MM.1S (cell line): ENCODE results near the gene GRPEL2.

ENCODE experiments used
- DNase-seq: peaks from one replicate; pipeline ENCODE4 v3.0.0-alpha.2; 2015
- H2AFZ ChIP-seq: fragments of 300-600 bp; sonication (generic); 2 replicates; pipeline ENCODE4 v1.6.0; 2016; ENCODE audit warnings: antibody characterized with exemption, low read length
- H3F3A ChIP-seq: fragments of 300-600 bp; sonication (generic); 2 replicates; pipeline ENCODE4 v1.6.1; 2016; ENCODE audit warnings: mild to moderate bottlenecking, antibody characterized with exemption, low read length, moderate library complexity, mixed read lengths; ENCODE audit not compliant: insufficient read depth
- H3K27ac ChIP-seq: fragments of 300-600 bp; sonication (generic); 2 replicates; pipeline ENCODE4 v1.5.1; 2016; ENCODE audit warnings: mild to moderate bottlenecking, low read length
- H3K27me3 ChIP-seq: fragments of 300-600 bp; sonication (generic); replicated peaks from 2 replicates; pipeline ENCODE4 v1.6.0; 2016; ENCODE audit warnings: low read length; ENCODE audit not compliant: insufficient read depth
- H3K36me3 ChIP-seq: fragments of 300-600 bp; sonication (generic); replicated peaks from 2 replicates; pipeline ENCODE4 v1.6.1; 2016; ENCODE audit warnings: mild to moderate bottlenecking, low read length, mixed read lengths; ENCODE audit not compliant: insufficient read depth
- H3K4me1 ChIP-seq: fragments of 300-600 bp; sonication (generic); 2 replicates; pipeline ENCODE4 v1.6.1; 2016; ENCODE audit warnings: low read length, mixed read lengths
- H3K4me2 ChIP-seq: fragments of 300-600 bp; sonication (generic); 2 replicates; pipeline ENCODE4 v1.6.0; 2016; ENCODE audit warnings: low read depth, low read length
- H3K4me3 ChIP-seq: fragments of 300-600 bp; sonication (generic); 2 replicates; pipeline ENCODE4 v1.5.1; 2016; ENCODE audit warnings: low read length, mixed read lengths
- H3K79me2 ChIP-seq: fragments of 300-600 bp; sonication (generic); 2 replicates; pipeline ENCODE4 v1.6.1; 2016; ENCODE audit warnings: mixed run types, low read length, mixed read lengths
- H3K9ac ChIP-seq: fragments of 300-600 bp; sonication (generic); 2 replicates; pipeline ENCODE4 v1.6.1; 2016; ENCODE audit warnings: low read length, mixed read lengths
- H3K9me2 ChIP-seq: fragments of 300-600 bp; sonication (generic); replicated peaks from 2 replicates; pipeline ENCODE4 v1.6.1; 2016; ENCODE audit warnings: mild to moderate bottlenecking, low read length, mixed read lengths; ENCODE audit not compliant: insufficient read depth
- H3K9me3 ChIP-seq: fragments of 300-600 bp; sonication (generic); replicated peaks from 2 replicates; pipeline ENCODE4 v1.6.1; 2016; ENCODE audit warnings: mild to moderate bottlenecking, low read length, mixed read lengths; ENCODE audit not compliant: insufficient read depth
- H4K20me1 ChIP-seq: fragments of 300-600 bp; sonication (generic); 2 replicates; pipeline ENCODE4 v1.6.1; 2016; ENCODE audit warnings: mild to moderate bottlenecking, low read length, moderate library complexity, mixed read lengths; ENCODE audit not compliant: insufficient read depth
- EZH2 ChIP-seq: fragments of 300-600 bp; sonication (generic); optimal IDR thresholded peaks from 2 replicates; pipeline ENCODE3; 2017; ENCODE audit warnings: low read depth, mild to moderate bottlenecking, antibody characterized with exemption, low read length, mixed read lengths
- EZH2phosphoT487 ChIP-seq: fragments of 300-600 bp; sonication (generic); IDR thresholded peaks from 2 replicates; pipeline ENCODE4 v1.6.1; 2018; ENCODE audit warnings: antibody characterized with exemption, low read length
- TF ChIP-seq, protein P1 (sequence below): fragments of 300-600 bp; sonication (generic); IDR thresholded peaks from 2 replicates; pipeline ENCODE4 v1.5.1; 2016; ENCODE audit warnings: antibody characterized with exemption, low read length, mixed read lengths

Gene GRPEL2

GRCh38 chr5:149314571-149315111, 30.7 kb upstream of the GRPEL2 start:
- TF ChIP-seq, protein P1, sequence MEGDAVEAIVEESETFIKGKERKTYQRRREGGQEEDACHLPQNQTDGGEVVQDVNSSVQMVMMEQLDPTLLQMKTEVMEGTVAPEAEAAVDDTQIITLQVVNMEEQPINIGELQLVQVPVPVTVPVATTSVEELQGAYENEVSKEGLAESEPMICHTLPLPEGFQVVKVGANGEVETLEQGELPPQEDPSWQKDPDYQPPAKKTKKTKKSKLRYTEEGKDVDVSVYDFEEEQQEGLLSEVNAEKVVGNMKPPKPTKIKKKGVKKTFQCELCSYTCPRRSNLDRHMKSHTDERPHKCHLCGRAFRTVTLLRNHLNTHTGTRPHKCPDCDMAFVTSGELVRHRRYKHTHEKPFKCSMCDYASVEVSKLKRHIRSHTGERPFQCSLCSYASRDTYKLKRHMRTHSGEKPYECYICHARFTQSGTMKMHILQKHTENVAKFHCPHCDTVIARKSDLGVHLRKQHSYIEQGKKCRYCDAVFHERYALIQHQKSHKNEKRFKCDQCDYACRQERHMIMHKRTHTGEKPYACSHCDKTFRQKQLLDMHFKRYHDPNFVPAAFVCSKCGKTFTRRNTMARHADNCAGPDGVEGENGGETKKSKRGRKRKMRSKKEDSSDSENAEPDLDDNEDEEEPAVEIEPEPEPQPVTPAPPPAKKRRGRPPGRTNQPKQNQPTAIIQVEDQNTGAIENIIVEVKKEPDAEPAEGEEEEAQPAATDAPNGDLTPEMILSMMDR: no peak
- TF ChIP-seq EZH2 (no peak), EZH2phosphoT487 (no peak)
- H3K36me3 ChIP-seq: no peaks in the 10 kb centered on the region
- H3K27ac ChIP-seq: no peak overlapping the region
- H3K9me2 ChIP-seq: no peaks in the 10 kb centered on the region
- H2AFZ ChIP-seq: no peak overlapping the region
- H3K4me1 ChIP-seq: peaks cover 10% of the 10 kb centered on the region; the same call in 1 of the 2 replicates
- H3K9ac ChIP-seq: no peak overlapping the region
- H3K9me3 ChIP-seq: no peaks in the 10 kb centered on the region
- no peaks in the 10 kb centered on the region for H3K27me3 ChIP-seq
- no peaks in the 10 kb centered on the region for H4K20me1 ChIP-seq
- no peaks in the 10 kb centered on the region for H3F3A ChIP-seq
- H3K79me2 ChIP-seq: no peaks in the 10 kb centered on the region
- no peak overlapping the region for H3K4me2 ChIP-seq
- no peak for DNase-seq
- H3K4me3 ChIP-seq: no peak overlapping the region

- Histone ChIP-seq H3K9me2 (no peaks in the 10 kb centered on the region), H3F3A (no peaks in the 10 kb centered on the region), H3K9ac (no peak overlapping the region), H4K20me1 (no peaks in the 10 kb centered on the region), H3K36me3 (no peaks in the 10 kb centered on the region), H3K9me3 (no peaks in the 10 kb centered on the region), H3K4me3 (no peak overlapping the region), H3K27ac (no peak overlapping the region), H3K4me2 (no peak overlapping the region), H2AFZ (no peak overlapping the region), H3K27me3 (no peaks in the 10 kb centered on the region), H3K4me1 (peaks cover 10% of the 10 kb centered on the region; the same call in 1 of the 2 replicates), H3K79me2 (no peaks in the 10 kb centered on the region)
- TF ChIP-seq, protein P1: no peak
- TF ChIP-seq EZH2phosphoT487: no peak
- TF ChIP-seq EZH2: no peak
- DNase-seq: no peak
Observed at GRCh38 chr5:149315753-149316152, 29.5 kb upstream of the GRPEL2 start.

DNA sequence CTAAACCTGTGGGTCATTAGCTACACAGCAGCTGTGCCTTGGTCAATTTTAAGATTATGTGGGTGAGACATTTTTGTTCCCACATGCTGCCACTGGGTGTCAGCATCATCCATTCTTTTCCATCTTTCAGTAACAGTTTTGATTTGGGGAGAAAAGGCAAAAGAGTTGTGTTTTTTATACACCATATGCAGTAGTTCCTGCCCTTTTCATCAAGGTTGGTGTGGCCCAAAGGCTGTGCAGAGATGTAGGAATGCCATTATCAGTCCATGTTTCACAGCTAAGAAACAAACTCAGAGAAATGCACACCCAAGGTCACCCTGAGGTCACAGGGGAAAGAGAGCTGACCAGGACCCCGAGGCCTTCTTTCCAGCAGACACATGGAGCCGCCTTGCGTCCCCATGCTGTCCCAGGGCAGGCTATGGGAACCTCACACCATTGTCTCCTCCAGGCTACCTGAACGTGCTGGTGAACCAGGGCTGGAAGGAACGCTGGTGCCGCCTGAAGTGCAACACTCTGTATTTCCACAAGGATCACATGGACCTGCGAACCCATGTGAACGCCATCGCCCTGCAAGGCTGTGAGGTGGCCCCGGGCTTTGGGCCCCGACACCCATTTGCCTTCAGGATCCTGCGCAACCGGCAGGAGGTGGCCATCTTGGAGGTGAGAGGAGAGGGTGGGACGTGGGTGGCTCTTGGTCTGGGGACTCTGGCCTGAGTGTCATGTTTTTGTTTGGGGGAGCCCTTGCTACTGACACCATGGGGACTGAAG, 27.8 kb upstream of the GRPEL2 start:
- H3K4me2 ChIP-seq: no peak overlapping the region
- no peaks in the 10 kb centered on the region for H3K9me2 ChIP-seq
- H3K9ac ChIP-seq: no peak overlapping the region
- H3K4me3 ChIP-seq: no peak overlapping the region
- peaks cover 10% of the 10 kb centered on the region; the same call in 1 of the 2 replicates for H3K4me1 ChIP-seq
- H3K9me3 ChIP-seq: no peaks in the 10 kb centered on the region
- no peaks in the 10 kb centered on the region for H3K36me3 ChIP-seq
- peak overlapping the region; percentile 64 for H2AFZ ChIP-seq
- no peaks in the 10 kb centered on the region for H4K20me1 ChIP-seq
- no peaks in the 10 kb centered on the region for H3K79me2 ChIP-seq
- H3K27me3 ChIP-seq: no peaks in the 10 kb centered on the region
- no peaks in the 10 kb centered on the region for H3F3A ChIP-seq
- TF ChIP-seq, protein P1: peak; percentile 70
- no peak for TF ChIP-seq EZH2phosphoT487
- DNase-seq: peak; percentile 66
- H3K27ac ChIP-seq: no peak overlapping the region
